GM23248 (cell line): Measurements from ENCODE around the gene FOXS1.

Experiments used
- EZH2 ChIP-seq: fragments of 200-600 bp; sonication (generic); IDR thresholded peaks from 2 replicates; pipeline ENCODE4 v1.6.1; 2018; ENCODE audit warnings: antibody characterized with exemption, mild to moderate bottlenecking; ENCODE audit not compliant: insufficient read depth, poor library complexity, severe bottlenecking
- EZH2phosphoT487 ChIP-seq: fragments of 200-600 bp; sonication (generic); IDR thresholded peaks from 2 replicates; pipeline ENCODE4 v1.6.1; 2018; ENCODE audit warnings: antibody characterized with exemption, moderate library complexity, mild to moderate bottlenecking, low read depth; ENCODE audit not compliant: insufficient read depth

- TF ChIP-seq EZH2 (no peak), EZH2phosphoT487 (no peak)
Observed at GRCh38 chr20:31838646-31839292, 6.6 kb downstream of the FOXS1 start.
